ENCODE measurements around the gene KCNJ1. TPM values are rescaled to one million over a fixed set of nuclear protein-coding genes. Genes with fewer than 3 reads are reported as not detected.

KCNJ1 gene
- total RNA-seq, 1 donor: not detected

DNA sequence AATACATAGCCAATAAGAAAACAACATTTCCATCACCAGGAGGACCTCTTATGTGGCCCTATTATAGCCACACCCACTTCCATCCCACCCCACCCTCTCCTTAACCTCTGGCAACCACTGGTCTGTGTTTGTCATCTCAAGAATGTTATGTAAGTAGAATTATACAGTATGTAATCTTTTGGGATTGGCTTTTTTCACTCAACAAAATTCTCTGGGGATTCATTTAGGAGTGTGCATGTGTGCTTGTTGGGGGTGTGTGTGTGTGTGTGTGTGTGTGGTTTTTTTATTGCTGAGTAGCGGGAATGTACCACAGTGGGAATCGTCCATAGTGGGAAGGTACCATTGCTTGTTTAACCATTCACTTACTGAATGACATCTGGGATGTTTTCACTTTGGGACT is 29.3 kb upstream of the KCNJ1 start:
- H3K4me1 ChIP-seq (ENCODE audit: insufficient read depth, low read length): no peaks in the 10 kb centered on the region
- TF ChIP-seq, protein P1, sequence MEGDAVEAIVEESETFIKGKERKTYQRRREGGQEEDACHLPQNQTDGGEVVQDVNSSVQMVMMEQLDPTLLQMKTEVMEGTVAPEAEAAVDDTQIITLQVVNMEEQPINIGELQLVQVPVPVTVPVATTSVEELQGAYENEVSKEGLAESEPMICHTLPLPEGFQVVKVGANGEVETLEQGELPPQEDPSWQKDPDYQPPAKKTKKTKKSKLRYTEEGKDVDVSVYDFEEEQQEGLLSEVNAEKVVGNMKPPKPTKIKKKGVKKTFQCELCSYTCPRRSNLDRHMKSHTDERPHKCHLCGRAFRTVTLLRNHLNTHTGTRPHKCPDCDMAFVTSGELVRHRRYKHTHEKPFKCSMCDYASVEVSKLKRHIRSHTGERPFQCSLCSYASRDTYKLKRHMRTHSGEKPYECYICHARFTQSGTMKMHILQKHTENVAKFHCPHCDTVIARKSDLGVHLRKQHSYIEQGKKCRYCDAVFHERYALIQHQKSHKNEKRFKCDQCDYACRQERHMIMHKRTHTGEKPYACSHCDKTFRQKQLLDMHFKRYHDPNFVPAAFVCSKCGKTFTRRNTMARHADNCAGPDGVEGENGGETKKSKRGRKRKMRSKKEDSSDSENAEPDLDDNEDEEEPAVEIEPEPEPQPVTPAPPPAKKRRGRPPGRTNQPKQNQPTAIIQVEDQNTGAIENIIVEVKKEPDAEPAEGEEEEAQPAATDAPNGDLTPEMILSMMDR (IDR thresholded peaks at IDR 0.05; ENCODE audit: extremely low read depth, low read depth, low read length): no peak
- H2AFZ ChIP-seq (ENCODE audit: low read length): no peak overlapping the region
- no peak for DNase-seq (ENCODE audit: insufficient read length, low spot score, missing footprints)
- no peak overlapping the region for H3K4me2 ChIP-seq (ENCODE audit: insufficient read depth, low read length)
- no peak overlapping the region for H3K27ac ChIP-seq (ENCODE audit: low read depth, low read length)
- H3K4me3 ChIP-seq (ENCODE audit: insufficient read depth, low read length): no peak overlapping the region
- H3K79me2 ChIP-seq (ENCODE audit: insufficient read depth, low read length): no peaks in the 10 kb centered on the region
- peaks cover 3% of the 10 kb centered on the region for H3K27me3 ChIP-seq (ENCODE audit: insufficient read depth, low read length)
- no peaks in the 10 kb centered on the region for H3K36me3 ChIP-seq (ENCODE audit: insufficient read depth, low read length)
- no peaks in the 10 kb centered on the region for H3K9me3 ChIP-seq (ENCODE audit: low read depth, low read length)
- H4K20me1 ChIP-seq (ENCODE audit: insufficient read depth, low read length): no peaks in the 10 kb centered on the region

DNA sequence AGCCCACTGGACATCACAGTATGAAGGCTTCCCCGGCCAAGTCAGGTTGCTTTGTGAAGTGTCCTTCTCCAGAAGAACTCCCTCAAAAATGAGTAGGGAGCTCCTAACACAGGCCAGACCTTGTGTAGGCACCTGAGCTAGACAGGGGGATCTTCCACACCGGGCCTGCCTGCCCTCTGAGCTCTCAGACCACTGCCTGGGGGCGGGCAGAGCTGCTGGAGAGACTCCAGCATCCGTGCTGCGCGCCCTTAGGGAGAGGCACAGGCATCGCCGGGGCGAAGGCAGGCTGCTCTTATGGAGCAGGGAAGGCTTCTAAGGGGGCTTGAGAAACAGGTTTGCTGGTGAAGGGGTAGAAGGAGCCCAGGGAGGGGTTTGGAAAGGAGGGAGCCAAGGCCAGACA is 28.4 kb upstream of the KCNJ1 start:
- Histone ChIP-seq H3K79me2 (ENCODE audit: insufficient read depth, low read length) (no peaks in the 10 kb centered on the region), H3K27ac (ENCODE audit: low read depth, low read length) (no peak overlapping the region), H3K4me3 (ENCODE audit: insufficient read depth, low read length) (no peak overlapping the region), H3K4me2 (ENCODE audit: insufficient read depth, low read length) (no peak overlapping the region), H3K36me3 (ENCODE audit: insufficient read depth, low read length) (no peaks in the 10 kb centered on the region), H3K27me3 (ENCODE audit: insufficient read depth, low read length) (peaks cover 6% of the 10 kb centered on the region), H3K4me1 (ENCODE audit: insufficient read depth, low read length) (peaks cover 4% of the 10 kb centered on the region), H2AFZ (ENCODE audit: low read length) (no peak overlapping the region), H3K9me3 (ENCODE audit: low read depth, low read length) (no peaks in the 10 kb centered on the region), H4K20me1 (ENCODE audit: insufficient read depth, low read length) (no peaks in the 10 kb centered on the region)
- TF ChIP-seq, protein P1 (IDR thresholded peaks at IDR 0.05; ENCODE audit: extremely low read depth, low read depth, low read length): no peak
- no peak for DNase-seq (ENCODE audit: insufficient read length, low spot score, missing footprints)

DNA sequence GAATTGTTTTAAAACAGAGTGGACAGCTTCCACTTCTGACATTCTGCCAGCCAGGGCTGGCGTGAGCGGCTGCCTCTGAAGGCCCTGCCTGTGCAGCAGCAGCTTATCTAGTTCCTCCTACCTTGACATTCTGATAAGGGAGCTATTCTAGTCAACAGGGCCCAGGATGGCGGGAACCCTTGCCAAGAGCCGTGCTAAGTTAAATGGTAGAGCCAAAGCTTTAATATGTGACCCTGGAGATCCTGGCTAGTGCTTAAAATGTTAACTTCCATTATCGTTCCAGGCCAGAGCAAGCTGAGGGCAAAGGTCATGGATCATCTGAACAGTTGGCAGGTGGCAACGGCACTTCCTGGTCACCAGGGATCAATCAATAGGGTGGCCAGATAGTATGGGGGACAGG is 27.6 kb upstream of the KCNJ1 start:
- no peaks in the 10 kb centered on the region for H4K20me1 ChIP-seq (ENCODE audit: insufficient read depth, low read length)
- TF ChIP-seq, protein P1 (IDR thresholded peaks at IDR 0.05; ENCODE audit: extremely low read depth, low read depth, low read length): no peak
- H3K27me3 ChIP-seq (ENCODE audit: insufficient read depth, low read length): peaks cover 15% of the 10 kb centered on the region
- H3K36me3 ChIP-seq (ENCODE audit: insufficient read depth, low read length): no peaks in the 10 kb centered on the region
- no peak overlapping the region for H3K4me3 ChIP-seq (ENCODE audit: insufficient read depth, low read length)
- no peak for DNase-seq (ENCODE audit: insufficient read length, low spot score, missing footprints)
- peaks cover 7% of the 10 kb centered on the region for H3K4me1 ChIP-seq (ENCODE audit: insufficient read depth, low read length)
- no peak overlapping the region for H3K27ac ChIP-seq (ENCODE audit: low read depth, low read length)
- H2AFZ ChIP-seq (ENCODE audit: low read length): no peak overlapping the region
- no peak overlapping the region for H3K4me2 ChIP-seq (ENCODE audit: insufficient read depth, low read length)
- no peaks in the 10 kb centered on the region for H3K9me3 ChIP-seq (ENCODE audit: low read depth, low read length)
- no peaks in the 10 kb centered on the region for H3K79me2 ChIP-seq (ENCODE audit: insufficient read depth, low read length)

DNA sequence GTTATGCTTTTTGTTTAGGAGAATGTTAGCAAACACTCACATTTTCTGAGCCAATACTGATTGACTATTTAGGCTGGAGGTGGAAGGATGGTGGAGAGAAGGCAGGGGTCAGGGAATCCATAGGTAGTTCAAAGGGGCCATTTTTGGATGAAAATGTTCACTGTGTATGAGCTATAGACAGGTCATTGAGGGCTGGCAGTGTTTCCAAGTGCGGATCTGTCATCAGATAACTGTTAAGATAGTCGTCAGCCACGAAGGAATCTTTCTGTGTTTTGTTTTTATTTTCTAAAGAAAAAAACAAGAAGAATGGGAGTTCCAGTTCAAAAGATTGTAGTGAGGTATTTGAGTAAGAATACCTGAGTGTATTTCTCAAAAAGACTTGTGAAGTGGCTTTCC is 27.2 kb upstream of the KCNJ1 start:
- Histone ChIP-seq H3K27me3 (ENCODE audit: insufficient read depth, low read length) (peaks cover 19% of the 10 kb centered on the region), H3K36me3 (ENCODE audit: insufficient read depth, low read length) (no peaks in the 10 kb centered on the region), H3K4me3 (ENCODE audit: insufficient read depth, low read length) (no peak overlapping the region), H4K20me1 (ENCODE audit: insufficient read depth, low read length) (no peaks in the 10 kb centered on the region), H3K4me2 (ENCODE audit: insufficient read depth, low read length) (no peak overlapping the region), H3K27ac (ENCODE audit: low read depth, low read length) (no peak overlapping the region), H3K9me3 (ENCODE audit: low read depth, low read length) (no peaks in the 10 kb centered on the region), H2AFZ (ENCODE audit: low read length) (no peak overlapping the region), H3K4me1 (ENCODE audit: insufficient read depth, low read length) (peaks cover 7% of the 10 kb centered on the region), H3K79me2 (ENCODE audit: insufficient read depth, low read length) (no peaks in the 10 kb centered on the region)
- DNase-seq (ENCODE audit: insufficient read length, low spot score, missing footprints): no peak
- TF ChIP-seq, protein P1 (IDR thresholded peaks at IDR 0.05; ENCODE audit: extremely low read depth, low read depth, low read length): no peak
